Pancreas (tissue), 10 donors: ENCODE results near the gene NME7. TPM values are rescaled to one million over a fixed set of nuclear protein-coding genes. Genes with fewer than 3 reads are reported as not detected.
"Not testable (repeated sequence)": the region's sequence is repeated elsewhere in the genome, so short reads cannot be mapped to it uniquely, and the experiment has no call there.

Experiments used
- ATAC-seq, 4 donors: fragments of 200-7000 bp; cut with Tn5 transposase; one replicate each; pipeline versions ENCODE4 v1.8.0 to v1.9.1; 2020; ENCODE audit warnings: mild to moderate bottlenecking in 4 of 4, moderate library complexity in 4 of 4
- DNase-seq, 6 donors: peaks; one replicate each; pipeline ENCODE4 v3.0.0-alpha.2; 2020
- FAIRE-seq: peaks from 2 replicates; lab custom pipeline; 2012; peaks lifted over from hg19 to GRCh38; lab: Jason Lieb, UNC
- H3K27ac ChIP-seq, 4 donors: fragments of 200-600 bp; sonication (generic); 1 replicate in 3 of 4; 2 replicates in 1 of 4; pipeline versions ENCODE4 v1.5.0 to v1.8.0; 2020
- H3K27me3 ChIP-seq, 4 donors: fragments of 200-600 bp; one replicate each; pipeline ENCODE4 v1.8.0; 2021
- H3K36me3 ChIP-seq, 3 donors: fragments of 200-600 bp; sonication (generic) in 1 of 3; one replicate each; pipeline versions ENCODE4 v1.5.0 to v1.8.0; 2020 to 2021
- H3K4me1 ChIP-seq, 3 donors: fragments of 200-600 bp; one replicate each; pipeline ENCODE4 v1.8.0; 2021
- H3K4me3 ChIP-seq, 4 donors: fragments of 200-600 bp; sonication (generic) in 2 of 4; one replicate each; pipeline versions ENCODE4 v1.5.0 to v1.8.0; 2020 to 2021
- H3K9me3 ChIP-seq, 4 donors: fragments of 200-600 bp; one replicate each; pipeline ENCODE4 v1.8.0; 2021
- WGBS, 2 donors: extraction: QIAGEN DNeasy Blood & Tissue Kit; methylation state at CpG; one replicate each; pipeline ENCODE4 v1.1.7; 2013; 5-methylcytosine and 5-hydroxymethylcytosine counted together
- intact Hi-C, 3 donors: fragments of 100-400 bp; cut with DNase I; formaldehyde crosslinking; loops; one replicate each; pipeline versions ENCODE4 v1.11.1 to v1.14.2; 2022
- polyA plus RNA-seq, 2 donors: library from polyadenylated mRNA; stranded (reverse); fragments of 200-250 nt; gene quantifications; one replicate each; pipeline ENCODE4 v1.2.3, GENCODE V29; 2013
- total RNA-seq, 6 donors: library from RNA; stranded (reverse); fragmentation: NEBNext Ultra II Directional in 4 of 6; extraction: Animal tissue kit (Norgen Biotek cat#: 25700) in 4 of 6; gene quantifications; one replicate each; pipeline versions ENCODE4 v1.2.1 to v1.2.4, GENCODE V29; 2021 to 2023
- TF ChIP-seq, protein P1 (sequence below), 4 donors: fragments of 200-600 bp; sonication (generic) in 3 of 4; IDR thresholded peaks; one replicate each; pipeline versions ENCODE4 v1.5.0 to v1.8.0; 2021; ENCODE audit warnings: antibody characterized with exemption in 4 of 4
- donor health status: healthy with polysubstance abuse.
- donor health status: DM: no; HTN: no; CAD: no; lungs with moderate emphysema.
- donor health status: DM: no; HTN: no; CAD: no.
- donor health status: control.
- donor health status: control.
- donor health status: Bipolar disorder and iron deficiency.
- donor health status: DM: yes; HTN: yes; CAD: no.
- donor health status: DM: no; HTN: no; CAD: no.
- donor health status: DM: no; HTN: no; CAD: no.
- donor health status: DM: yes; HTN: yes; CAD: no.

NME7 gene
- total and polyA plus RNA-seq, 8 donors: 5.0 to 12.6 (median 8.0) TPM

DNA sequence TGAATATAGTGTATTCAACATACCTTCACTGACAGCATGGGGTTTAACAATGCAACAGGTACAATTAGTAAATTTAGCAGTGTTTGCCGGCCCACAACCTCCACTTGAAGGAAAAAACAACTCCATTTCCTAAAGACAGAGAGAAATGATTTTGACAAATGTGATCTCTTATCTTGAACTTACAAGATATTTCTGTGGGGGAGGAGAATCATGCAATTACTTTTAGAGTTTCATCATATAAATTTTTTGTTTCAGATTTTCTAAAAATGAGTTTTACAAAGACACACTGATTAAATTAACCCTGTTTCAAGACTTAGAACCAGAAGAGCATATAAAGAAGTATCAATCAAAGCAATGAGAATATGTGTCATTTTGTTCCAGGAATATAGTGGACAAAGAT lies 80.3 kb downstream of the NME7 start:
- Histone ChIP-seq H3K4me1 (no peaks in the 10 kb centered on the region), H3K27me3 (no peaks in the 10 kb centered on the region), H3K27ac (no peak overlapping the region), H3K9me3 (no peaks in the 10 kb centered on the region), H3K4me3 (no peak overlapping the region), H3K36me3 (no peaks in the 10 kb centered on the region)
- TF ChIP-seq, protein P1, sequence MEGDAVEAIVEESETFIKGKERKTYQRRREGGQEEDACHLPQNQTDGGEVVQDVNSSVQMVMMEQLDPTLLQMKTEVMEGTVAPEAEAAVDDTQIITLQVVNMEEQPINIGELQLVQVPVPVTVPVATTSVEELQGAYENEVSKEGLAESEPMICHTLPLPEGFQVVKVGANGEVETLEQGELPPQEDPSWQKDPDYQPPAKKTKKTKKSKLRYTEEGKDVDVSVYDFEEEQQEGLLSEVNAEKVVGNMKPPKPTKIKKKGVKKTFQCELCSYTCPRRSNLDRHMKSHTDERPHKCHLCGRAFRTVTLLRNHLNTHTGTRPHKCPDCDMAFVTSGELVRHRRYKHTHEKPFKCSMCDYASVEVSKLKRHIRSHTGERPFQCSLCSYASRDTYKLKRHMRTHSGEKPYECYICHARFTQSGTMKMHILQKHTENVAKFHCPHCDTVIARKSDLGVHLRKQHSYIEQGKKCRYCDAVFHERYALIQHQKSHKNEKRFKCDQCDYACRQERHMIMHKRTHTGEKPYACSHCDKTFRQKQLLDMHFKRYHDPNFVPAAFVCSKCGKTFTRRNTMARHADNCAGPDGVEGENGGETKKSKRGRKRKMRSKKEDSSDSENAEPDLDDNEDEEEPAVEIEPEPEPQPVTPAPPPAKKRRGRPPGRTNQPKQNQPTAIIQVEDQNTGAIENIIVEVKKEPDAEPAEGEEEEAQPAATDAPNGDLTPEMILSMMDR (IDR thresholded peaks at IDR 0.05): no peak
- 65 to 76% methylated on average over 1 of the region's 1 CpG for WGBS, 2 donors
- ATAC-seq (no peak), DNase-seq (no peak), FAIRE-seq (no peak)
- intact Hi-C loops: no loop called here

DNA sequence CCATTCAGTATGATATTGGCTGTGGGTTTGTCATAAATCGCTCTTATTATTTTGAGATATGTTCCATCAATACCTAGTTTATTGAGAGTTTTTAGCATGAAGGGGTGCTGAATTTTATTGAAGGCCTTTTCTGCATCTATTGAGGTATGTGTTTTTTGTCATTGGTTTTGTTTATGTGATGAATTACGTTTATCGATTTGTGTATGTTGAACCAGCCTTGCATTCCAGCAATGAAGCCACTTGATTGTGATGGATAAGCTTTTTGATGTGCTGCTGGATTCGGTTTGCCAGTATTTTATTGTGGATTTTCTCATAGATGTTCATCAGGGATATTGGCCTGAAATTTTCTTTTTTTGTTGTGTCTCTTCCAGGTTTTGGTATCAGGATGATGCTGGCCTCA lies 86.0 kb downstream of the NME7 start:
- 95 to 99% methylated on average over 4 of the region's 4 CpGs for WGBS, 2 donors
- ATAC-seq, H3K9me3 ChIP-seq, FAIRE-seq, intact Hi-C loops, DNase-seq, H3K27ac ChIP-seq, H3K4me1 ChIP-seq, H3K27me3 ChIP-seq, H3K36me3 ChIP-seq, H3K4me3 ChIP-seq: not testable (repeated sequence)

DNA sequence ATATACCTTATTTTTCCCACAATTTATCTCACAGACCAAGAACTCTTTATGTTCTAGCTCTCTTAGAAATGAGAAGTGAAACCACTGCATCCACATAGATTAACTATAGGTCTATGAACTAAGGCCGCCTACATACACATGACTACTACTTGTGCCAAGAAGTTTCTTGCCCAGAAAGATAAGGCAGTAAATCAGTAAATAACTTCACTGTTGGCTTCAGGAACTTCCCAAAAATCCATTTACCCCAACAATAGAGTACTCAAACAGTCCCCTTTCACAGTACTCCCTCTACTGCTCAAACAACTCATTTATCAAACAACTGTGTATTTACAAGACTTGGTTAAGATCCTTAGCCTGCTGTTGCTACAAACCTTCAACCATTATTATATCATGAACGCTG lies 96.5 kb downstream of the NME7 start:
- Histone ChIP-seq H3K27me3 (no peaks in the 10 kb centered on the region), H3K4me1 (peaks cover 0 to 14% (median 0%) of the 10 kb centered on the region in 3 donors), H3K4me3 (no peak overlapping the region), H3K27ac (peak overlapping the region in 1 of 4 donors; percentile 12), H3K9me3 (no peaks in the 10 kb centered on the region), H3K36me3 (no peaks in the 10 kb centered on the region)
- ATAC-seq: peak in 2 of 4 donors; percentile 69 to 70
- intact Hi-C loops: no loop called here
- DNase-seq: no peak
- TF ChIP-seq, protein P1 (IDR thresholded peaks at IDR 0.05): no peak
- FAIRE-seq: no peak
- WGBS, 2 donors: 8 to 9% methylated on average over 2 of the region's 2 CpGs

DNA sequence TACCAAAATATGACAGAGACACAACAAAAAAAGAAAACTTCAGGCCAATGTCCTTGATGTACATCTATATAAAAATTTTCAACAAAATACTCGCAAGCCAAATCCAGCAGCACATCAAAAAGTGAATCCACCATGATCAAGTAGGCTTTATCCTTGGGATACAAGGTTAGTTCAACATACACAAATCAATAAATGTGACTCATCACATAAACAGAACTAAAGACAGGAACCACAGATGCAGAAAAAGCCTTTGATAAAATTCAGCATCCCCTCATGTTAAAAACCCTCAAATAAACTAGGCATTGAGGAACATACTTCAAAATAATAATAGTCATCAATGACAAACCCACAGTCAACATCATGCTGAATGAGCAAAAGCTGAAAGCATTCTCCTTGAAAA lies 101.5 kb downstream of the NME7 start:
- DNase-seq: no peak
- WGBS, 2 donors: 95 to 97% methylated on average over 1 of the region's 1 CpG
- intact Hi-C loops: no loop called here
- H3K27me3 ChIP-seq: no peaks in the 10 kb centered on the region
- H3K9me3 ChIP-seq: no peaks in the 10 kb centered on the region
- TF ChIP-seq, protein P1 (IDR thresholded peaks at IDR 0.05): no peak
- peaks cover 0 to 7% (median 0%) of the 10 kb centered on the region in 3 donors for H3K4me1 ChIP-seq
- H3K27ac ChIP-seq: no peak overlapping the region
- FAIRE-seq: no peak
- no peaks in the 10 kb centered on the region for H3K36me3 ChIP-seq
- H3K4me3 ChIP-seq: no peak overlapping the region
- no peak for ATAC-seq

- Histone ChIP-seq H3K9me3 (no peaks in the 10 kb centered on the region), H3K27ac (no peak overlapping the region), H3K4me3 (no peak overlapping the region), H3K4me1 (no peaks in the 10 kb centered on the region), H3K36me3 (no peaks in the 10 kb centered on the region), H3K27me3 (no peaks in the 10 kb centered on the region)
- ATAC-seq (no peak), DNase-seq (no peak), FAIRE-seq (no peak)
- intact Hi-C loops: no loop called here
- TF ChIP-seq, protein P1 (IDR thresholded peaks at IDR 0.05): no peak
Measured at GRCh38 chr1:169263059-169263458, 104.5 kb downstream of the NME7 start.
